IMR-90 (cell line): ENCODE data around the gene FKBP1B. TPM values are rescaled to one million over a fixed set of nuclear protein-coding genes. Genes with fewer than 3 reads are reported as not detected.
A peak's percentile ranks its signal among the peaks of the same experiment; 100 is the strongest.

Experiments
- ATAC-seq: fragments of 200-7000 bp; cut with Tn5 transposase; 2 replicates; pipeline ENCODE4 v1.9.1; 2020; ENCODE audit warnings: low read depth, mild to moderate bottlenecking, moderate library complexity
- BruUV-seq: library from RNA; stranded (reverse); fragments of 400-500 nt; replicated peaks from 2 replicates; lab custom pipeline; 2021; lab: Mats Ljungman, UMichigan
- CTCF ChIA-PET: fragments of 300-600 bp; formaldehyde crosslinking; extraction: SDS; loops from one replicate; lab custom pipeline; 2021; ENCODE audit warnings: antibody characterized with exemption; lab: Yijun Ruan, JAX
- POLR2A ChIA-PET: fragments of 300-600 bp; sonication (Branson Sonifier 250); formaldehyde crosslinking; loops from one replicate; lab custom pipeline; 2022; ENCODE audit warnings: antibody characterized with exemption; ENCODE audit not compliant: unreplicated experiment; lab: Charles Lee
- DNase-seq: peaks from one replicate; pipeline ENCODE4 v3.0.0; 2013
- H2AFZ ChIP-seq: replicated peaks from 2 replicates; pipeline ENCODE3; 2013; ENCODE audit warnings: low read length, mild to moderate bottlenecking; ENCODE audit not compliant: poor library complexity
- H2AK5ac ChIP-seq: 2 replicates; pipeline ENCODE4 v1.6.1; 2013; ENCODE audit warnings: low read depth, low read length, inconsistent platforms
- H2AK9ac ChIP-seq: replicated peaks from 2 replicates; pipeline ENCODE3; 2013; ENCODE audit warnings: mild to moderate bottlenecking, low read depth, low read length, moderate library complexity; ENCODE audit not compliant: poor library complexity
- H2BK120ac ChIP-seq: 2 replicates; pipeline ENCODE4 v1.6.1; 2013; ENCODE audit warnings: low read depth, low read length, inconsistent platforms
- H2BK15ac ChIP-seq: 3 replicates; pipeline ENCODE4 v1.6.1; 2013; ENCODE audit warnings: low read depth, low read length, inconsistent platforms
- H2BK20ac ChIP-seq: 2 replicates; pipeline ENCODE4 v1.6.1; 2013; ENCODE audit warnings: low read depth, mild to moderate bottlenecking, inconsistent platforms, low read length, moderate library complexity
- H2BK5ac ChIP-seq: 2 replicates; pipeline ENCODE4 v1.6.1; 2013; ENCODE audit warnings: mild to moderate bottlenecking, low read depth, low read length, inconsistent platforms; ENCODE audit not compliant: poor library complexity, severe bottlenecking
- H3K14ac ChIP-seq: replicated peaks from 2 replicates; pipeline ENCODE4 v1.6.1; 2013; ENCODE audit warnings: low read depth, low read length, inconsistent platforms
- H3K18ac ChIP-seq: 2 replicates; pipeline ENCODE4 v1.6.1; 2013; ENCODE audit warnings: low read depth, low read length, control low read depth
- H3K23ac ChIP-seq: 2 replicates; pipeline ENCODE4 v1.6.1; 2013; ENCODE audit warnings: low read depth, low read length, inconsistent platforms
- H3K27ac ChIP-seq: 2 replicates; pipeline ENCODE4 v1.5.1; 2013; ENCODE audit warnings: mild to moderate bottlenecking, control low read depth, low read length; ENCODE audit not compliant: insufficient read depth
- H3K27me3 ChIP-seq: 2 replicates; pipeline ENCODE4 v1.6.1; 2013; ENCODE audit warnings: low read length; ENCODE audit not compliant: control insufficient read depth, insufficient read depth
- H3K36me3 ChIP-seq: 2 replicates; pipeline ENCODE4 v1.6.1; 2013; ENCODE audit warnings: low read length, mixed read lengths; ENCODE audit not compliant: control insufficient read depth, insufficient read depth
- H3K4ac ChIP-seq: 2 replicates; pipeline ENCODE4 v1.6.1; 2013; ENCODE audit warnings: low read depth, low read length, inconsistent platforms
- H3K4me1 ChIP-seq: 2 replicates; pipeline ENCODE4 v1.6.1; 2013; ENCODE audit warnings: low read length, mixed read lengths; ENCODE audit not compliant: control insufficient read depth, insufficient read depth
- H3K4me2 ChIP-seq: 2 replicates; pipeline ENCODE4 v1.6.1; 2013; ENCODE audit warnings: low read depth, mild to moderate bottlenecking, control low read depth, low read length, moderate library complexity
- H3K4me3 ChIP-seq: 2 replicates; pipeline ENCODE4 v1.5.1; 2013; ENCODE audit warnings: low read depth, mild to moderate bottlenecking, control low read depth, low read length, moderate library complexity; ENCODE audit not compliant: insufficient read depth
- H3K56ac ChIP-seq: 2 replicates; pipeline ENCODE4 v1.6.1; 2013; ENCODE audit warnings: low read length, inconsistent platforms; ENCODE audit not compliant: insufficient read depth; ENCODE audit errors: extremely low read depth
- H3K79me1 ChIP-seq, 2 experiments: 2 replicates each; pipeline ENCODE4 v1.6.1; 2013; ENCODE audit warnings: low read length in 2 of 2, inconsistent platforms in 1 of 2, low read depth in 1 of 2
- H3K9ac ChIP-seq: 2 replicates; pipeline ENCODE4 v1.6.1; 2013; ENCODE audit warnings: low read depth, low read length, control low read depth
- H3K9me1 ChIP-seq: 2 replicates; pipeline ENCODE4 v1.6.1; 2013; ENCODE audit warnings: low read length, inconsistent platforms; ENCODE audit not compliant: insufficient read depth
- H3K9me3 ChIP-seq: 2 replicates; pipeline ENCODE4 v1.6.1; 2013; ENCODE audit warnings: low read length; ENCODE audit not compliant: control insufficient read depth, insufficient read depth
- H4K20me1 ChIP-seq: 2 replicates; pipeline ENCODE4 v1.6.1; 2013; ENCODE audit warnings: low read length, inconsistent platforms; ENCODE audit not compliant: insufficient read depth
- H4K5ac ChIP-seq: 2 replicates; pipeline ENCODE4 v1.6.1; 2013; ENCODE audit warnings: mild to moderate bottlenecking, low read depth, low read length, control low read depth
- H4K8ac ChIP-seq, 2 experiments: 2 replicates each; pipeline ENCODE4 v1.6.1; 2013; ENCODE audit warnings: low read depth in 2 of 2, low read length in 2 of 2, control low read depth in 1 of 2, inconsistent platforms in 1 of 2
- H4K91ac ChIP-seq: 2 replicates; pipeline ENCODE4 v1.6.1; 2013; ENCODE audit warnings: low read depth, low read length, inconsistent platforms; ENCODE audit not compliant: insufficient read depth
- BHLHE40 ChIP-seq: fragments of 150-350 bp; IDR thresholded peaks from 2 replicates; pipeline ENCODE4 v1.6.1; 2016; ENCODE audit warnings: mild to moderate bottlenecking, low read depth, low read length
- CEBPB ChIP-seq: IDR thresholded peaks from 2 replicates; pipeline ENCODE4 v1.6.1; 2012; ENCODE audit warnings: low read depth, low read length, improper control_type of control experiment
- CHD1 ChIP-seq: IDR thresholded peaks from 2 replicates; pipeline ENCODE4 v1.6.1; 2012; ENCODE audit warnings: low read depth, low read length, improper control_type of control experiment
- FOS ChIP-seq: fragments of 150-350 bp; IDR thresholded peaks from 2 replicates; pipeline ENCODE4 v1.6.1; 2016; ENCODE audit warnings: low read depth, low read length
- MXI1 ChIP-seq: IDR thresholded peaks from 2 replicates; pipeline ENCODE4 v1.6.1; 2012; ENCODE audit warnings: low read depth, mild to moderate bottlenecking, low read length, moderate library complexity, borderline replicate concordance
- NFE2L2 ChIP-seq: fragments of 150-350 bp; IDR thresholded peaks from 2 replicates; pipeline ENCODE4 v1.6.1; 2016; ENCODE audit warnings: low read depth, mild to moderate bottlenecking, low read length
- POLR2A ChIP-seq: IDR thresholded peaks from 2 replicates; pipeline ENCODE4 v1.6.1; 2012; ENCODE audit warnings: mild to moderate bottlenecking, low read depth, low read length
- RAD21 ChIP-seq: IDR thresholded peaks from 2 replicates; pipeline ENCODE4 v1.6.1; 2012; ENCODE audit warnings: low read length, improper control_type of control experiment
- RCOR1 ChIP-seq: IDR thresholded peaks from 2 replicates; pipeline ENCODE4 v1.6.1; 2012; ENCODE audit warnings: mild to moderate bottlenecking, low read length, improper control_type of control experiment; ENCODE audit not compliant: insufficient replicate concordance
- RFX5 ChIP-seq: IDR thresholded peaks from 2 replicates; pipeline ENCODE4 v1.8.0; 2012; ENCODE audit warnings: low read depth, mild to moderate bottlenecking, low read length, moderate library complexity
- SMC3 ChIP-seq: fragments of 150-350 bp; IDR thresholded peaks from 2 replicates; pipeline ENCODE4 v1.6.1; 2016; ENCODE audit warnings: low read depth, mild to moderate bottlenecking, antibody characterized with exemption, low read length, moderate library complexity
- WGBS, 2 experiments: methylation state at CpG; one replicate each; pipeline versions ENCODE4 v1.1.5 to v1.1.7; 2013; ENCODE audit warnings: missing lambda C conversion rate in 2 of 2; ENCODE audit not compliant: insufficient read length in 1 of 2; ENCODE audit errors: extremely low coverage in 2 of 2; 5-methylcytosine and 5-hydroxymethylcytosine counted together
- dilution Hi-C: fragments of 300-500 bp; cut with HindIII; formaldehyde crosslinking; loops from one replicate; pipeline ENCODE4 v1.14.3; 2018; ENCODE audit warnings: low sequenced_read_pairs; ENCODE audit not compliant: unreplicated experiment
- in situ Hi-C: fragments of 300-500 bp; cut with MboI; formaldehyde crosslinking; loops from 3 replicates; pipeline ENCODE4 v1.14.3; 2019; ENCODE audit warnings: low sequenced_read_pairs, inconsistent platforms, mixed read lengths
- intact Hi-C: fragments of 100-400 bp; cut with micrococcal nuclease; formaldehyde crosslinking; loops from 2 replicates; pipeline ENCODE4 v1.10.0; 2022
- polyA plus RNA-seq, 3 experiments: library from polyadenylated mRNA; depleted of rRNA; stranded (reverse); fragments of >200 nt; gene quantifications; 2 replicates each; pipeline ENCODE4 v1.2.3, GENCODE V29; 2012; ENCODE audit warnings: low replicate concordance in 1 of 3
- total RNA-seq: library from RNA; depleted of rRNA; stranded (reverse); fragments of >200 nt; gene quantifications from 2 replicates; pipeline ENCODE4 v1.2.3, GENCODE V29; 2012
- TF ChIP-seq, protein P1 (sequence below): fragments of 150-350 bp; IDR thresholded peaks from 2 replicates; pipeline ENCODE4 v1.6.1; 2017; ENCODE audit warnings: mild to moderate bottlenecking, antibody characterized with exemption, low read length, low read depth
- TF ChIP-seq, protein P2 (sequence below): conservative IDR thresholded peaks from 2 replicates; pipeline ENCODE4 v1.5.1; 2012; ENCODE audit warnings: mild to moderate bottlenecking, low read depth, low read length, improper control_type of control experiment

FKBP1B gene
- total and polyA plus RNA-seq, 2 of the 4 experiments (the other 2 are of a cell fraction), result 10.2 to 15.1 TPM

DNA sequence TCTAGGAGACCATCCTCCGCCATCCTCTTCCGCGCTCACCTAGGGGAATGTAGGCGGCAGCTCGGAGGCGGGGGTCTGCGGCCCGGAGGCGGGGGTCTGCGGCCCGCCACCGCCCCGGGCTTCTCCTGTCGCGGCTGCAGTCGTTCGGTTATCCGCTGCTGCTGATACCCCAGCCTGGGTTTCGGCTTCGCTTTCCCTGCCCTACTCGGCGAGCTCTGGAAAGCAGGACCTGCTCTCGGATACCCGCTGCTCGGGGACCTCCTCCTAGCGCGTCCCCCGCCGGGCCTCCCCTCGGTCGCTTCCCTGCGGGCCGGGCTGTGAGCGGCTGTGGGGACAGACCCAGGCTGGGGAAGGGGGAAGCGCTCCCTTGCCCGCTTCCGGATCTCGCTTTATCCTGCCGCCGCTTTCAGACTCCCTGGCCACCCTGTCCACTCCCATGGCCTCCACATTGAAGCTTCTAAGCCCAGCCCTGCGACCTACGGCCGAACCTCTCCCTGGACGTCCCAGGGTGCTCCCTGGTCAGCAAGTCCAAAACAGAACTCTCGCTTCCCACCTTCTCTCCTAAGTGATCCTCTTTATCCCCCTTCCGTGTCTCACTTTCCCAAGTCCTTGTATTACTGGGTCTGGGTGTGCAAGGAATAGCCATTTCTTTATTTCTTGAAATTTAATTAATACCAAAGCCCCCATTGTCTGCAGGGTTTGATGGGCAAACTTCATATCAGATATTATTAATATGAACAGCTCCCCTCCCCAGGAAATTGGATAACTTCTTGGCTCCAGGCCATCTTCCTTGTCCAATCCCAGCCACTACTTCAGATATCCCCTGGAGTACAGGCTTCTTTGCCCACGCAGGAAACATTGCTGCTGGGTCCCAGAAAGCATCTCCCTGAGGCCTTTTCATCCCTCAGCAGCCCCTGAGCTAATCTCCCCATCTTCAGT, 769 bp downstream of the FKBP1B start (continued):
- TF ChIP-seq, protein P1, sequence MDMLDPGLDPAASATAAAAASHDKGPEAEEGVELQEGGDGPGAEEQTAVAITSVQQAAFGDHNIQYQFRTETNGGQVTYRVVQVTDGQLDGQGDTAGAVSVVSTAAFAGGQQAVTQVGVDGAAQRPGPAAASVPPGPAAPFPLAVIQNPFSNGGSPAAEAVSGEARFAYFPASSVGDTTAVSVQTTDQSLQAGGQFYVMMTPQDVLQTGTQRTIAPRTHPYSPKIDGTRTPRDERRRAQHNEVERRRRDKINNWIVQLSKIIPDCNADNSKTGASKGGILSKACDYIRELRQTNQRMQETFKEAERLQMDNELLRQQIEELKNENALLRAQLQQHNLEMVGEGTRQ, result no peak
- no peak for TF ChIP-seq POLR2A

DNA sequence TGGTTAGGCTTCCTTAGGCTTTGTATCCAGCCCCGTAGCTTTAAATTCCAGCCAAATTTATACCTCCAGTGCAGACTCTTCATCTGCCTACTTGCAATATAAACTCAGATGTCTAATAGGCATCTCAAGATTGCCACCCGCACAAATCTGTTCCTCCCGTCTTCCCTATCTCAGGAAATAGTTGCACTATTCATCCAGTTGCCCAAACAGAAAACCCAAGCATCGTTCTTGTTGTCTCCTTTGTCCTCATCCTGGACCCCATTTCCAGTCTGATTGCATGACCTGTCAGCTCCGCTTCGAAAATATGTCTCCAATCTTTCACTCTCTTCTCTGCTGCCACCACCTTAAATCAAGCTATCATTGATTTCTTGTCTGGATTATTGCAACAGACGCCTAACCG, 2.3 kb downstream of the FKBP1B start:
- no peak overlapping the region for H2AFZ ChIP-seq
- peaks cover 8% of the 10 kb centered on the region for H3K9me1 ChIP-seq
- H3K4ac ChIP-seq, result no peak overlapping the region
- TF ChIP-seq MXI1, result no peak
- no peak for TF ChIP-seq BHLHE40
- no peak for TF ChIP-seq FOS
- TF ChIP-seq SMC3, result no peak
- no peak for TF ChIP-seq NFE2L2
- no peak for TF ChIP-seq RCOR1
- no peak for TF ChIP-seq CHD1
- no peak for TF ChIP-seq RFX5
- no peak for TF ChIP-seq POLR2A
- no peak for TF ChIP-seq RAD21
- TF ChIP-seq CEBPB, result no peak
- TF ChIP-seq, protein P2, sequence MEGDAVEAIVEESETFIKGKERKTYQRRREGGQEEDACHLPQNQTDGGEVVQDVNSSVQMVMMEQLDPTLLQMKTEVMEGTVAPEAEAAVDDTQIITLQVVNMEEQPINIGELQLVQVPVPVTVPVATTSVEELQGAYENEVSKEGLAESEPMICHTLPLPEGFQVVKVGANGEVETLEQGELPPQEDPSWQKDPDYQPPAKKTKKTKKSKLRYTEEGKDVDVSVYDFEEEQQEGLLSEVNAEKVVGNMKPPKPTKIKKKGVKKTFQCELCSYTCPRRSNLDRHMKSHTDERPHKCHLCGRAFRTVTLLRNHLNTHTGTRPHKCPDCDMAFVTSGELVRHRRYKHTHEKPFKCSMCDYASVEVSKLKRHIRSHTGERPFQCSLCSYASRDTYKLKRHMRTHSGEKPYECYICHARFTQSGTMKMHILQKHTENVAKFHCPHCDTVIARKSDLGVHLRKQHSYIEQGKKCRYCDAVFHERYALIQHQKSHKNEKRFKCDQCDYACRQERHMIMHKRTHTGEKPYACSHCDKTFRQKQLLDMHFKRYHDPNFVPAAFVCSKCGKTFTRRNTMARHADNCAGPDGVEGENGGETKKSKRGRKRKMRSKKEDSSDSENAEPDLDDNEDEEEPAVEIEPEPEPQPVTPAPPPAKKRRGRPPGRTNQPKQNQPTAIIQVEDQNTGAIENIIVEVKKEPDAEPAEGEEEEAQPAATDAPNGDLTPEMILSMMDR, result no peak
- TF ChIP-seq, protein P1, result no peak
- ATAC-seq (no peak), DNase-seq (no peak)
- no peak overlapping the region for H4K8ac ChIP-seq
- no peaks in the 10 kb centered on the region for H3K27me3 ChIP-seq
- no peak overlapping the region for H3K4me2 ChIP-seq
- no peak overlapping the region for H3K14ac ChIP-seq
- H4K91ac ChIP-seq, result no peak overlapping the region
- no peak overlapping the region for H2BK120ac ChIP-seq
- H2AK5ac ChIP-seq, result no peak overlapping the region
- H2BK15ac ChIP-seq, result no peak overlapping the region
- no peaks in the 10 kb centered on the region for H3K36me3 ChIP-seq
- H3K18ac ChIP-seq, result no peak overlapping the region
- H2AK9ac ChIP-seq, result no peak overlapping the region
- H2BK5ac ChIP-seq, result no peak overlapping the region
- H2BK20ac ChIP-seq, result no peak overlapping the region
- H3K56ac ChIP-seq, result no peak overlapping the region
- H4K5ac ChIP-seq, result no peak overlapping the region
- H3K4me3 ChIP-seq, result no peak overlapping the region
- in situ Hi-C loops (no loop called here), intact Hi-C loops (no loop called here), dilution Hi-C loops (no loop called here)
- H3K79me1 ChIP-seq, result peaks cover 3 to 8% of the 10 kb centered on the region in 2 experiments; a peak in 1 of 4 replicates
- H3K4me1 ChIP-seq, result no peaks in the 10 kb centered on the region
- H4K20me1 ChIP-seq, result no peaks in the 10 kb centered on the region
- no peak overlapping the region for H3K27ac ChIP-seq
- peak overlapping the region; percentile 6; the same call in 1 of the 2 replicates for H3K23ac ChIP-seq
- POLR2A ChIA-PET, result no interaction called here
- H3K9me3 ChIP-seq, result no peaks in the 10 kb centered on the region
- H3K9ac ChIP-seq, result no peak overlapping the region
- no TSS peak for BruUV-seq
- WGBS, 2 experiments, result 92% methylated on average over 6 of the region's 8 CpGs; no CpG with 5 or more reads in 1 of the 2 experiments
- CTCF ChIA-PET, result no interaction called here
